HCT116 (cell line): ENCODE results near the gene EPHA8. TPM values are rescaled to one million over a fixed set of nuclear protein-coding genes. Genes with fewer than 3 reads are reported as not detected.

ENCODE experiments used
- microRNA-seq: library from miRNA; unstranded; fragments of <30 nt; microRNA quantifications from one replicate; pipeline ENCODE4, GENCODE V29; 2016; ENCODE audit warnings: borderline number of aligned reads
- total RNA-seq: library from RNA; stranded (reverse); gene quantifications from one replicate; pipeline ENCODE4 v1.2.1, GENCODE V29; 2021; ENCODE audit not compliant: unreplicated experiment

The EPHA8 gene
- total RNA-seq, 1 experiment from 2014 or later: 0.30 TPM

Small RNA genes lying within 50 kb of the gene (microRNA-seq; reads per million reads assigned to microRNA genes)
- gene MIR6127: not detected

Other genes with a start within 250 kb of the EPHA8 start
- 19.5 TPM for gene ZBTB40, start 111.6 kb upstream of the EPHA8 start, total RNA-seq
- 0.91 TPM for gene C1QA, start 73.1 kb downstream of the EPHA8 start, total RNA-seq
- 0.59 TPM for gene C1QC, start 80.1 kb downstream of the EPHA8 start, total RNA-seq
- 0.32 TPM for gene C1QB, start 89.7 kb downstream of the EPHA8 start, total RNA-seq
- 19.5 TPM for gene EPHB2, start 147.3 kb downstream of the EPHA8 start, total RNA-seq